HEK293 (cell line): ENCODE results near the gene UNC5B.

Experiments
- CTCF ChIA-PET: fragments of 350-600 bp; formaldehyde crosslinking; extraction: SDS; loops from one replicate; lab custom pipeline; 2021; ENCODE audit warnings: antibody characterized with exemption; lab: Yijun Ruan, JAX
- POLR2A ChIA-PET: fragments of 300-600 bp; formaldehyde crosslinking; extraction: SDS; loops from one replicate; lab custom pipeline; 2020; ENCODE audit warnings: antibody characterized with exemption, inconsistent platforms; lab: Yijun Ruan, JAX
- H3K27ac ChIP-seq: fragments of 200-500 bp; sonication (Bioruptor generic); 2 replicates; pipeline ENCODE4 v1.5.1; 2014; ENCODE audit warnings: low read depth, low read length, control low read depth, inconsistent platforms; ENCODE audit errors: extremely low read depth
- H3K36me3 ChIP-seq, 2 experiments: fragments of 200-500 bp in 1 of 2; sonication (Bioruptor generic) in 1 of 2; 1 replicate in 1 of 2; 2 replicates in 1 of 2; pipeline ENCODE4 v1.5.1; 2014 to 2017; ENCODE audit warnings: inconsistent platforms in 2 of 2, low read length in 2 of 2; ENCODE audit not compliant: control insufficient read depth in 2 of 2, insufficient read depth in 1 of 2
- H3K4me1 ChIP-seq: fragments of 200-500 bp; sonication (Bioruptor generic); 2 replicates; pipeline ENCODE4 v1.5.1; 2014; ENCODE audit warnings: mild to moderate bottlenecking, low read length, inconsistent platforms; ENCODE audit not compliant: control insufficient read depth, insufficient read depth
- H3K4me3 ChIP-seq: 2 replicates; pipeline ENCODE4 v1.5.1; 2011; ENCODE audit warnings: low read depth, mild to moderate bottlenecking, control low read depth, low read length, moderate library complexity
- H3K9me3 ChIP-seq: fragments of 200-500 bp; sonication (Bioruptor generic); 2 replicates; pipeline ENCODE4 v1.5.1; 2014; ENCODE audit warnings: low read depth, low read length, inconsistent platforms; ENCODE audit not compliant: control insufficient read depth, insufficient read depth
- KLF9 ChIP-seq: fragments of 450-650 bp; formaldehyde crosslinking; IDR thresholded peaks from 2 replicates; pipeline ENCODE4 v1.5.1; 2016; ENCODE audit warnings: missing biosample characterization, missing genetic modification characterization, low read depth
- OSR2 ChIP-seq: fragments of 450-650 bp; formaldehyde crosslinking; IDR thresholded peaks from 2 replicates; pipeline ENCODE4 v1.5.1; 2016; ENCODE audit warnings: missing biosample characterization, missing genetic modification characterization
- SP7 ChIP-seq: fragments of 450-650 bp; formaldehyde crosslinking; IDR thresholded peaks from 2 replicates; pipeline ENCODE4 v1.5.1; 2016; ENCODE audit warnings: missing biosample characterization, missing genetic modification characterization
- ZNF202 ChIP-seq: fragments of 450-650 bp; formaldehyde crosslinking; IDR thresholded peaks from 2 replicates; pipeline ENCODE4 v1.5.1; 2016; ENCODE audit warnings: missing biosample characterization, missing genetic modification characterization, borderline replicate concordance
- ZNF391 ChIP-seq: fragments of 450-650 bp; formaldehyde crosslinking; IDR thresholded peaks from 2 replicates; pipeline ENCODE4 v1.5.1; 2016; ENCODE audit warnings: low read depth, missing biosample characterization, missing genetic modification characterization, borderline replicate concordance
- ZNF394 ChIP-seq: fragments of 450-650 bp; formaldehyde crosslinking; IDR thresholded peaks from 2 replicates; pipeline ENCODE4 v1.5.1; 2016; ENCODE audit warnings: missing biosample characterization, missing genetic modification characterization, mild to moderate bottlenecking, moderate library complexity, borderline replicate concordance
- ZNF548 ChIP-seq: fragments of 450-650 bp; formaldehyde crosslinking; IDR thresholded peaks from 2 replicates; pipeline ENCODE4 v1.5.1; 2016; ENCODE audit warnings: missing biosample characterization, missing genetic modification characterization
- ZNF610 ChIP-seq: fragments of 450-650 bp; formaldehyde crosslinking; IDR thresholded peaks from 2 replicates; pipeline ENCODE4 v1.5.1; 2016; ENCODE audit warnings: missing biosample characterization, missing genetic modification characterization, borderline replicate concordance
- TF ChIP-seq, protein P1 (sequence below): fragments of 450-650 bp; formaldehyde crosslinking; IDR thresholded peaks from 2 replicates; pipeline ENCODE4 v1.5.1; 2016; ENCODE audit warnings: missing biosample characterization, missing genetic modification characterization
- TF ChIP-seq, protein P2 (sequence below): fragments of 450-650 bp; formaldehyde crosslinking; IDR thresholded peaks from 2 replicates; pipeline ENCODE4 v1.5.1; 2016; ENCODE audit warnings: missing biosample characterization, missing genetic modification characterization, low read depth
- TF ChIP-seq, protein P3 (sequence below): fragments of 450-650 bp; formaldehyde crosslinking; IDR thresholded peaks from 2 replicates; pipeline ENCODE4 v1.5.1; 2016; ENCODE audit warnings: missing biosample characterization, missing genetic modification characterization
- TF ChIP-seq, protein P4 (sequence below): fragments of 450-650 bp; formaldehyde crosslinking; IDR thresholded peaks from 2 replicates; pipeline ENCODE4 v1.5.1; 2017; ENCODE audit warnings: missing biosample characterization, missing genetic modification characterization

UNC5B gene

GRCh38 chr10:71339796-71340589 is 127.6 kb downstream of the UNC5B start:
- POLR2A ChIA-PET: interaction anchor here (0.6 to 0.8 kb wide), 2 partner anchors 37 to 539 kb away, joined by 3 read pairs; no protein-coding TSS in a partner anchor
- Histone ChIP-seq H3K4me1 (no peaks in the 10 kb centered on the region), H3K9me3 (no peaks in the 10 kb centered on the region), H3K27ac (no peak overlapping the region), H3K4me3 (no peak overlapping the region), H3K36me3 (no peaks in the 10 kb centered on the region)
- CTCF ChIA-PET: interaction anchor here (0.6 to 2.1 kb wide), 2 partner anchors 20 to 51 kb away, joined by 3 to 7 read pairs; no protein-coding TSS in a partner anchor
- no peak for TF ChIP-seq OSR2 (tag by site-specific recombination)
- TF ChIP-seq SP7 (tag by site-specific recombination): no peak
- no peak for TF ChIP-seq KLF9 (tag by site-specific recombination)
- TF ChIP-seq, protein P1, sequence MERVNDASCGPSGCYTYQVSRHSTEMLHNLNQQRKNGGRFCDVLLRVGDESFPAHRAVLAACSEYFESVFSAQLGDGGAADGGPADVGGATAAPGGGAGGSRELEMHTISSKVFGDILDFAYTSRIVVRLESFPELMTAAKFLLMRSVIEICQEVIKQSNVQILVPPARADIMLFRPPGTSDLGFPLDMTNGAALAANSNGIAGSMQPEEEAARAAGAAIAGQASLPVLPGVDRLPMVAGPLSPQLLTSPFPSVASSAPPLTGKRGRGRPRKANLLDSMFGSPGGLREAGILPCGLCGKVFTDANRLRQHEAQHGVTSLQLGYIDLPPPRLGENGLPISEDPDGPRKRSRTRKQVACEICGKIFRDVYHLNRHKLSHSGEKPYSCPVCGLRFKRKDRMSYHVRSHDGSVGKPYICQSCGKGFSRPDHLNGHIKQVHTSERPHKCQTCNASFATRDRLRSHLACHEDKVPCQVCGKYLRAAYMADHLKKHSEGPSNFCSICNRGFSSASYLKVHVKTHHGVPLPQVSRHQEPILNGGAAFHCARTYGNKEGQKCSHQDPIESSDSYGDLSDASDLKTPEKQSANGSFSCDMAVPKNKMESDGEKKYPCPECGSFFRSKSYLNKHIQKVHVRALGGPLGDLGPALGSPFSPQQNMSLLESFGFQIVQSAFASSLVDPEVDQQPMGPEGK (tag by site-specific recombination): no peak
- TF ChIP-seq, protein P2, sequence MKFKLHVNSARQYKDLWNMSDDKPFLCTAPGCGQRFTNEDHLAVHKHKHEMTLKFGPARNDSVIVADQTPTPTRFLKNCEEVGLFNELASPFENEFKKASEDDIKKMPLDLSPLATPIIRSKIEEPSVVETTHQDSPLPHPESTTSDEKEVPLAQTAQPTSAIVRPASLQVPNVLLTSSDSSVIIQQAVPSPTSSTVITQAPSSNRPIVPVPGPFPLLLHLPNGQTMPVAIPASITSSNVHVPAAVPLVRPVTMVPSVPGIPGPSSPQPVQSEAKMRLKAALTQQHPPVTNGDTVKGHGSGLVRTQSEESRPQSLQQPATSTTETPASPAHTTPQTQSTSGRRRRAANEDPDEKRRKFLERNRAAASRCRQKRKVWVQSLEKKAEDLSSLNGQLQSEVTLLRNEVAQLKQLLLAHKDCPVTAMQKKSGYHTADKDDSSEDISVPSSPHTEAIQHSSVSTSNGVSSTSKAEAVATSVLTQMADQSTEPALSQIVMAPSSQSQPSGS (tag by site-specific recombination): no peak
- no peak for TF ChIP-seq ZNF548
- TF ChIP-seq, protein P3, sequence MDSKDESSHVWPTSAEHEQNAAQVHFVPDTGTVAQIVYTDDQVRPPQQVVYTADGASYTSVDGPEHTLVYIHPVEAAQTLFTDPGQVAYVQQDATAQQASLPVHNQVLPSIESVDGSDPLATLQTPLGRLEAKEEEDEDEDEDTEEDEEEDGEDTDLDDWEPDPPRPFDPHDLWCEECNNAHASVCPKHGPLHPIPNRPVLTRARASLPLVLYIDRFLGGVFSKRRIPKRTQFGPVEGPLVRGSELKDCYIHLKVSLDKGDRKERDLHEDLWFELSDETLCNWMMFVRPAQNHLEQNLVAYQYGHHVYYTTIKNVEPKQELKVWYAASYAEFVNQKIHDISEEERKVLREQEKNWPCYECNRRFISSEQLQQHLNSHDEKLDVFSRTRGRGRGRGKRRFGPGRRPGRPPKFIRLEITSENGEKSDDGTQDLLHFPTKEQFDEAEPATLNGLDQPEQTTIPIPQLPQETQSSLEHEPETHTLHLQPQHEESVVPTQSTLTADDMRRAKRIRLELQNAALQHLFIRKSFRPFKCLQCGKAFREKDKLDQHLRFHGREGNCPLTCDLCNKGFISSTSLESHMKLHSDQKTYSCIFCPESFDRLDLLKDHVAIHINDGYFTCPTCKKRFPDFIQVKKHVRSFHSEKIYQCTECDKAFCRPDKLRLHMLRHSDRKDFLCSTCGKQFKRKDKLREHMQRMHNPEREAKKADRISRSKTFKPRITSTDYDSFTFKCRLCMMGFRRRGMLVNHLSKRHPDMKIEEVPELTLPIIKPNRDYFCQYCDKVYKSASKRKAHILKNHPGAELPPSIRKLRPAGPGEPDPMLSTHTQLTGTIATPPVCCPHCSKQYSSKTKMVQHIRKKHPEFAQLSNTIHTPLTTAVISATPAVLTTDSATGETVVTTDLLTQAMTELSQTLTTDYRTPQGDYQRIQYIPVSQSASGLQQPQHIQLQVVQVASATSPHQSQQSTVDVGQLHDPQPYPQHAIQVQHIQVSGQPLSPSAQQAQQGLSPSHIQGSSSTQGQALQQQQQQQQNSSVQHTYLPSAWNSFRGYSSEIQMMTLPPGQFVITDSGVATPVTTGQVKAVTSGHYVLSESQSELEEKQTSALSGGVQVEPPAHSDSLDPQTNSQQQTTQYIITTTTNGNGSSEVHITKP: no peak
- TF ChIP-seq ZNF394 (tag by site-specific recombination): no peak
- no peak for TF ChIP-seq ZNF202 (tag by site-specific recombination)
- no peak for TF ChIP-seq ZNF391
- TF ChIP-seq ZNF610 (tag by site-specific recombination): no peak

DNA sequence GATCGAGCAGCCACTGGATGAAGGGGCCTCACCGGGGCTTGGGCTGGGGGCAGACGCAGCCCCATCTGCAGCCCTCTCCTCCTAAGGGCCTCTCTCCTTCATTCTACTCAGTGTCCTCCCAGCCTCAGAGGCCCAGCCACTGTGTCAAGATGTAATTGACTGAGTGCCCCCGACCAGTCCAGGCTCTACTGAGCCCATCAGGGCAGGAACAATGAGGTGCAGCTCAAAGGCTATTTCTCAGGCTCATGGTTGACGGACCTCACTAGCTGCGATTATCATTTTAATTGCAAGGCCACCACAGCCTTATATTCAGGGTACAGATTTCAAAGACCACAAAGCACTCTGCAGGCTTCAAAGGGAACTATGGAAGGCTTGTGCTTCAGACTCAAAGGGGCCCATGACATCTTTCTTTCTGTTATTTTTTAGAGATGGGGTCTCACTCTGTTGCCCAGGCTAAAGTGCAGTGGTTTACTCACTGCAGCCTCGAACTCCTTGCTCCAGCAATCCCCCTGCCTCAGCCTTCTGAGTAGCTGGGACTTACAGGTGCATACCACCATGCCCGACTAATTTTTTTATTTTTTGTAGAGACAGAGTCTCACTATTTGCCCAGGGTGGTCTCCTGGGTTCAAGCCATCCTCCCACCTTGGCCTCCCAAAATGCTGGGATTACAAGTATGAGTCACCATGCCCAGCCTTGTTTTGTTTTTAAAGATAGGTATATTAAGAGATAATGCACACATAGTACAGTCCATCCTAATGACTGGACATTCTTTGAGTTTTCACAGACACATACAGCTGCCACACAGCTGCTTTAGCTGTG is 130.4 kb downstream of the UNC5B start:
- ChIA-PET CTCF (interaction anchor here (0.6 kb wide), 2 partner anchors 42 to 1803 kb away, joined by 3 to 7 read pairs; no protein-coding TSS in a partner anchor), POLR2A (no interaction called here)
- Histone ChIP-seq H3K9me3 (no peaks in the 10 kb centered on the region), H3K36me3 (no peaks in the 10 kb centered on the region), H3K4me3 (no peak overlapping the region), H3K27ac (no peak overlapping the region), H3K4me1 (no peaks in the 10 kb centered on the region)
- TF ChIP-seq, protein P4, sequence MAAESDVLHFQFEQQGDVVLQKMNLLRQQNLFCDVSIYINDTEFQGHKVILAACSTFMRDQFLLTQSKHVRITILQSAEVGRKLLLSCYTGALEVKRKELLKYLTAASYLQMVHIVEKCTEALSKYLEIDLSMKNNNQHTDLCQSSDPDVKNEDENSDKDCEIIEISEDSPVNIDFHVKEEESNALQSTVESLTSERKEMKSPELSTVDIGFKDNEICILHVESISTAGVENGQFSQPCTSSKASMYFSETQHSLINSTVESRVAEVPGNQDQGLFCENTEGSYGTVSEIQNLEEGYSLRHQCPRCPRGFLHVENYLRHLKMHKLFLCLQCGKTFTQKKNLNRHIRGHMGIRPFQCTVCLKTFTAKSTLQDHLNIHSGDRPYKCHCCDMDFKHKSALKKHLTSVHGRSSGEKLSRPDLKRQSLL (tag by site-specific recombination): no peak
- TF ChIP-seq, protein P3: peak; percentile 44
